Measurements from ENCODE around the gene HADHB.

- TF ChIP-seq CTCF (conservative IDR thresholded peaks at IDR 0.05), result no peak
- no peak for TF ChIP-seq ZFX (IDR thresholded peaks at IDR 0.05)
Measured at GRCh38 chr2:26312471-26312870, 67.7 kb downstream of the HADHB start.
